GM12865 (cell line): ENCODE measurements around the gene SPOCK3.
A peak's percentile ranks its signal among the peaks of the same experiment; 100 is the strongest.

Experiments used
- DNase-seq: peaks from one replicate; pipeline ENCODE4 v3.0.0; 2010; ENCODE audit warnings: low read depth
- H3K4me3 ChIP-seq: 2 replicates; pipeline ENCODE4 v1.5.1; 2011; ENCODE audit warnings: mild to moderate bottlenecking, low read depth, low read length, control low read depth
- TF ChIP-seq, protein P1 (sequence below): IDR thresholded peaks from 2 replicates; pipeline ENCODE4 v1.5.1; 2011; ENCODE audit warnings: low read length, control low read depth, low read depth, inconsistent platforms; ENCODE audit not compliant: insufficient read depth; ENCODE audit errors: missing control alignments

SPOCK3 gene

GRCh38 chr4:167177925-167178324, 56.4 kb downstream of the SPOCK3 start:
- TF ChIP-seq, protein P1, sequence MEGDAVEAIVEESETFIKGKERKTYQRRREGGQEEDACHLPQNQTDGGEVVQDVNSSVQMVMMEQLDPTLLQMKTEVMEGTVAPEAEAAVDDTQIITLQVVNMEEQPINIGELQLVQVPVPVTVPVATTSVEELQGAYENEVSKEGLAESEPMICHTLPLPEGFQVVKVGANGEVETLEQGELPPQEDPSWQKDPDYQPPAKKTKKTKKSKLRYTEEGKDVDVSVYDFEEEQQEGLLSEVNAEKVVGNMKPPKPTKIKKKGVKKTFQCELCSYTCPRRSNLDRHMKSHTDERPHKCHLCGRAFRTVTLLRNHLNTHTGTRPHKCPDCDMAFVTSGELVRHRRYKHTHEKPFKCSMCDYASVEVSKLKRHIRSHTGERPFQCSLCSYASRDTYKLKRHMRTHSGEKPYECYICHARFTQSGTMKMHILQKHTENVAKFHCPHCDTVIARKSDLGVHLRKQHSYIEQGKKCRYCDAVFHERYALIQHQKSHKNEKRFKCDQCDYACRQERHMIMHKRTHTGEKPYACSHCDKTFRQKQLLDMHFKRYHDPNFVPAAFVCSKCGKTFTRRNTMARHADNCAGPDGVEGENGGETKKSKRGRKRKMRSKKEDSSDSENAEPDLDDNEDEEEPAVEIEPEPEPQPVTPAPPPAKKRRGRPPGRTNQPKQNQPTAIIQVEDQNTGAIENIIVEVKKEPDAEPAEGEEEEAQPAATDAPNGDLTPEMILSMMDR: no peak
- DNase-seq: peak; percentile 52

DNA sequence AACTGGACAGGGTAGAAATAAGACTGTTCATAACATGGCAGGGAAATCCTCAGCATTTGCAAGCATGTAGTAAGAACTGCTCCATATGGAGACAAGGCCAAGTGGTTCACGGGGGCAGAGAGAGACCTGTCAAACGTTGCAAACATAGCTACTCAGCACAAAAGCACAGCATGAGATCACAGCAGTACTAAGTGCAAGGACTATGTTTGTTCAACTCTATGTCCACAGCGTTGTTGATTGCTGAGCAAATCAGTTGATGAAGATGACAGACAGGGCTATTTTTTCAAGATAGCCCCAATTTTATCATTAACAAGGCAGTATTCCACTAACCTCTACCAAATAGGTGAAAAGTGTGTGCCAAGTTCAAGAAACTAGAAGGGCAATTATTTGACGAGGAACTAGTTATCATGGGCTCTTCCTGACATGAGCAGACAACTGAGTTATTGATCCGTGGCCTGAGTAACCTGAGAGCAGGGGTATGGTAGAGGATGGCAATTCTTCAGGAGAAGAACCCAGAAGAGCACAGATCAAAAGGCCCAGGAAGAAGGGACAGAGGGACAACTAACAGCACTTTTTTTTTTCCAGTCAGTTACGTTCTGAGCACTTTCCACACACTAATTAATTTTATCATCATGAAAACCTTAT, 57.4 kb downstream of the SPOCK3 start:
- DNase-seq: no peak
- TF ChIP-seq, protein P1: no peak

More at GRCh38 chr4:167177925-167178324, 56.4 kb downstream of the SPOCK3 start:
- H3K4me3 ChIP-seq: no peak overlapping the region

GRCh38 chr4:167171928-167172327, 62.4 kb downstream of the SPOCK3 start:
- DNase-seq: no peak

More for the DNA sequence above, 57.4 kb downstream of the SPOCK3 start:
- H3K4me3 ChIP-seq: no peak overlapping the region

GRCh38 chr4:167168611-167169010, 65.7 kb downstream of the SPOCK3 start:
- TF ChIP-seq, protein P1: no peak
- no peak for DNase-seq
- H3K4me3 ChIP-seq: no peak overlapping the region

More at GRCh38 chr4:167171928-167172327, 62.4 kb downstream of the SPOCK3 start:
- H3K4me3 ChIP-seq: no peak overlapping the region
- TF ChIP-seq, protein P1: no peak

GRCh38 chr4:167150587-167150986, 83.7 kb downstream of the SPOCK3 start:
- TF ChIP-seq, protein P1: no peak
- no peak overlapping the region for H3K4me3 ChIP-seq
- no peak for DNase-seq

DNA sequence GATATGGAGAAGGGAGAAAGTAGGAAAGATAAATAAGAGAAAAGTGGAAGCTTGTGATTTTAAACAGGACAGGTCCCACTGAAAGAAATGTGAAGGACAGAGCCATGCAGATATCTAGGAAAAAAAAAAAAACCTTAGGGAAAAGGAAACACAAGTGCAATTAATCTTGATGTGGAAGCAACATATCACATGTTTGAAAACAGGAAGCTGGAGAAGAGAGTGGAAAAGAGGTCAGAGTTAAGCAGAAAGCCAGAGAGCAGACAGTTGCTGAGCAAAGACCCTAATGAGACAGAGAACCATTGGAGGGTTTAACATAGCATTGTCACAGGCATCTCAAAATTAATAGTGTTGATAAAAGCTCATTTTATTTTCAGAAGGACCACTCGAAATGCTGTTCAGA, 89.7 kb downstream of the SPOCK3 start:
- DNase-seq: no peak
- H3K4me3 ChIP-seq: no peak overlapping the region
- TF ChIP-seq, protein P1: no peak

- no peak overlapping the region for H3K4me3 ChIP-seq
- TF ChIP-seq, protein P1: no peak
- no peak for DNase-seq
These were observed 91.3 kb downstream of the SPOCK3 start for GRCh38 chr4:167143018-167143417.
